MCF 10A (cell line): ENCODE results near the gene HCRTR1. TPM values are rescaled to one million over a fixed set of nuclear protein-coding genes. Genes with fewer than 3 reads are reported as not detected.

Source experiments
- BruUV-seq: library from RNA; stranded (reverse); fragments of 400-500 nt; replicated peaks from 2 replicates; lab custom pipeline; 2021; lab: Mats Ljungman, UMichigan
- CTCF ChIA-PET: fragments of 300-600 bp; sonication (Branson Sonifier 250); formaldehyde crosslinking; extraction: SDS; loops from one replicate; lab custom pipeline; 2021; ENCODE audit warnings: antibody characterized with exemption, inconsistent platforms; lab: Yijun Ruan, JAX
- POLR2A ChIA-PET: fragments of 300-600, 350-650 bp; sonication (Branson Sonifier 250); formaldehyde crosslinking; extraction: SDS; loops from one replicate; lab custom pipeline; 2020; ENCODE audit warnings: antibody characterized with exemption, inconsistent platforms; lab: Yijun Ruan, JAX
- DNase-seq: peaks from one replicate; pipeline ENCODE4 v3.0.0-alpha.2; 2018; ENCODE audit not compliant: unreplicated experiment
- H3K27ac Mint-ChIP-seq: one replicate; pipeline ENCODE4 v1.8.0; 2022; ENCODE audit warnings: mild to moderate bottlenecking, low read depth, mixed read lengths; ENCODE audit not compliant: unreplicated experiment
- H3K27me3 Mint-ChIP-seq: one replicate; pipeline ENCODE4 v1.8.0; 2022; ENCODE audit warnings: mixed read lengths; ENCODE audit not compliant: insufficient read depth, unreplicated experiment
- H3K36me3 Mint-ChIP-seq: one replicate; pipeline ENCODE4 v1.8.0; 2022; ENCODE audit warnings: mild to moderate bottlenecking, moderate library complexity, mixed read lengths; ENCODE audit not compliant: insufficient read depth, unreplicated experiment
- H3K4me1 Mint-ChIP-seq: one replicate; pipeline ENCODE4 v1.8.0; 2022; ENCODE audit warnings: mixed read lengths; ENCODE audit not compliant: insufficient read depth, unreplicated experiment
- H3K4me3 Mint-ChIP-seq: one replicate; pipeline ENCODE4 v1.8.0; 2022; ENCODE audit warnings: mild to moderate bottlenecking, moderate library complexity, mixed read lengths; ENCODE audit not compliant: unreplicated experiment
- H3K9me3 Mint-ChIP-seq: one replicate; pipeline ENCODE4 v1.8.0; 2022; ENCODE audit warnings: mixed read lengths; ENCODE audit not compliant: unreplicated experiment
- intact Hi-C: fragments of 100-400 bp; cut with micrococcal nuclease; formaldehyde crosslinking; loops from 2 replicates; pipeline ENCODE4 v1.14.1; 2022
- total RNA-seq: library from RNA; stranded (reverse); gene quantifications from 2 replicates; pipeline ENCODE4 v1.2.3, GENCODE V29; 2022
- TF ChIP-seq, protein P1 (sequence below): fragments of 200-600 bp; IDR thresholded peaks from one replicate; pipeline ENCODE4 v1.8.0; 2022; ENCODE audit warnings: antibody characterized with exemption, mild to moderate bottlenecking; ENCODE audit not compliant: unreplicated experiment

Gene HCRTR1
- total RNA-seq, 1 experiment from 2014 or later, result not detected

DNA sequence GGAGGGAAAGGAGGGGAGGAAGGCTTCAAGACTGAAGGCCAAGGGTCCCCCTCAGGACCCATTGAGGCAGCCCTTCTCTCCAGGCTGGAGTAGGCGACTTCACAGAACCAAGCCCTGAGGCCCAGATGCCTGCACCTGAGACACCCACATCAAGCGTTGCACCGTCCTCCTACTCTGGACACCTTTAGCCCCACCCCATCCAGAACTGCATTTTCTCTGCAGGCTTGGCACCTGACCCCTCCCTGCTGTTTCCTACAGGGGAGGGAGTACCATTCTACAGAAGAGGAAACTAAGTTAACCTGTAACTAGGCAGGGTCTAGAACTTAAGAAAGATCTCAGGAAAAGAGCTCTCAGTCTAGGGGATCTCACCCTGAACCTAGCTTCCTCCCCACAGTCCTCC, 15.2 kb downstream of the HCRTR1 start:
- POLR2A ChIA-PET, result interaction anchor here (1.2 to 11.4 kb wide), 2 partner anchors 7 to 8 kb away, joined by 3 to 207 read pairs; partner anchors contain the start of gene PEF1

DNA sequence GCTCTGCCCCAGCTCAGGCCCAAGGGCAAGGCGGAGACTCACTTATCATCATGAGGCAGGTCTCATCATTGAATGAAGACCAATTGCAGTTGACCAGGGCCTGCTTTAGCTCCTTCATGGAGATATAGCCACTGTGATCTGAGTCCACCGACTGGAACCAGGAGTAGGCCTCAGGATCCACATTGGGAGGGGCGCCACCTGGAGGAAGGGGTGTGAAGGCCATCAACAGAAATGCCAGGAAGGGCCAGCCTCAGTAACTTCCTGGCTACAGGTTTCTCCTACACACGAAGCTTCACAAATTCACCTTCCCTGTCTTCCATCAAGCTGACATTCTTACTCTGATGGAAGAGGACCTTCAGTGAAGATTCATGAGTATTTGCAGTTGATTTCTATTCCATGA, 15.6 kb downstream of the HCRTR1 start:
- intact Hi-C loops, result no loop called here
- ChIA-PET POLR2A (interaction anchor here (1.2 to 11.4 kb wide), 2 partner anchors 7 to 9 kb away, joined by 3 to 207 read pairs; partner anchors contain the start of gene PEF1), CTCF (interaction anchor here (0.8 to 2.1 kb wide), 3 partner anchors 14 to 42 kb away, joined by 3 to 9 read pairs (median 7); no protein-coding TSS in a partner anchor)
- no peaks in the 10 kb centered on the region for H3K27me3 Mint-ChIP-seq
- no peak overlapping the region for H3K4me3 Mint-ChIP-seq
- DNase-seq, result peak; percentile 52
- no peaks in the 10 kb centered on the region for H3K9me3 Mint-ChIP-seq
- H3K4me1 Mint-ChIP-seq, result peaks cover 21% of the 10 kb centered on the region
- TF ChIP-seq, protein P1, sequence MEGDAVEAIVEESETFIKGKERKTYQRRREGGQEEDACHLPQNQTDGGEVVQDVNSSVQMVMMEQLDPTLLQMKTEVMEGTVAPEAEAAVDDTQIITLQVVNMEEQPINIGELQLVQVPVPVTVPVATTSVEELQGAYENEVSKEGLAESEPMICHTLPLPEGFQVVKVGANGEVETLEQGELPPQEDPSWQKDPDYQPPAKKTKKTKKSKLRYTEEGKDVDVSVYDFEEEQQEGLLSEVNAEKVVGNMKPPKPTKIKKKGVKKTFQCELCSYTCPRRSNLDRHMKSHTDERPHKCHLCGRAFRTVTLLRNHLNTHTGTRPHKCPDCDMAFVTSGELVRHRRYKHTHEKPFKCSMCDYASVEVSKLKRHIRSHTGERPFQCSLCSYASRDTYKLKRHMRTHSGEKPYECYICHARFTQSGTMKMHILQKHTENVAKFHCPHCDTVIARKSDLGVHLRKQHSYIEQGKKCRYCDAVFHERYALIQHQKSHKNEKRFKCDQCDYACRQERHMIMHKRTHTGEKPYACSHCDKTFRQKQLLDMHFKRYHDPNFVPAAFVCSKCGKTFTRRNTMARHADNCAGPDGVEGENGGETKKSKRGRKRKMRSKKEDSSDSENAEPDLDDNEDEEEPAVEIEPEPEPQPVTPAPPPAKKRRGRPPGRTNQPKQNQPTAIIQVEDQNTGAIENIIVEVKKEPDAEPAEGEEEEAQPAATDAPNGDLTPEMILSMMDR, result peak; percentile 33
- H3K27ac Mint-ChIP-seq, result no peak overlapping the region
- peaks cover 52% of the 10 kb centered on the region for H3K36me3 Mint-ChIP-seq
- no TSS peak for BruUV-seq

More for the DNA sequence above, 15.2 kb downstream of the HCRTR1 start:
- Mint-ChIP-seq H3K4me3 (no peak overlapping the region), H3K27me3 (no peaks in the 10 kb centered on the region), H3K9me3 (no peaks in the 10 kb centered on the region), H3K36me3 (peaks cover 52% of the 10 kb centered on the region), H3K27ac (no peak overlapping the region), H3K4me1 (peaks cover 21% of the 10 kb centered on the region)
- DNase-seq, result no peak
- TF ChIP-seq, protein P1, result no peak
- BruUV-seq, result no TSS peak
- CTCF ChIA-PET, result interaction anchor here (0.8 to 2.1 kb wide), 3 partner anchors 13 to 41 kb away, joined by 3 to 9 read pairs (median 7); no protein-coding TSS in a partner anchor
- intact Hi-C loops, result no loop called here

GRCh38 chr1:31637915-31638673, 20.6 kb downstream of the HCRTR1 start:
- intact Hi-C loops, result no loop called here
- CTCF ChIA-PET, result interaction anchor here (0.5 to 2.3 kb wide), 8 partner anchors 8 to 304 kb away, joined by 3 to 8 read pairs (median 4); no protein-coding TSS in a partner anchor
- POLR2A ChIA-PET, result interaction anchor here (0.7 to 12.3 kb wide), 25 partner anchors 9 to 317 kb away, joined by 3 to 207 read pairs (median 6); partner anchors contain the start of genes PTP4A2 and TINAGL1
- Mint-ChIP-seq H3K4me3 (no peak overlapping the region), H3K27ac (peak overlapping the region; percentile 44), H3K27me3 (no peaks in the 10 kb centered on the region), H3K36me3 (peaks cover 19% of the 10 kb centered on the region), H3K9me3 (no peaks in the 10 kb centered on the region), H3K4me1 (peaks cover 19% of the 10 kb centered on the region)
- BruUV-seq, result no TSS peak
- TF ChIP-seq, protein P1, result no peak
- peak; percentile 47 for DNase-seq

GRCh38 chr1:31639543-31639942, 22.1 kb downstream of the HCRTR1 start:
- Mint-ChIP-seq H3K27me3 (no peaks in the 10 kb centered on the region), H3K4me1 (peaks cover 19% of the 10 kb centered on the region), H3K9me3 (no peaks in the 10 kb centered on the region), H3K36me3 (peaks cover 5% of the 10 kb centered on the region), H3K27ac (no peak overlapping the region), H3K4me3 (no peak overlapping the region)
- no TSS peak for BruUV-seq
- TF ChIP-seq, protein P1, result no peak
- POLR2A ChIA-PET, result interaction anchor here (0.6 to 12.3 kb wide), 17 partner anchors 11 to 477 kb away, joined by 3 to 207 read pairs (median 7); partner anchors contain the start of gene TINAGL1
- CTCF ChIA-PET, result interaction anchor here (0.5 to 1.7 kb wide), 5 partner anchors 21 to 405 kb away, joined by 3 to 6 read pairs (median 3); no protein-coding TSS in a partner anchor
- peak; percentile 70 for DNase-seq
- intact Hi-C loops, result loop anchor here (1.0 kb wide), 1 partner anchor 66 kb away; no protein-coding TSS in a partner anchor
